Neural cell (in vitro differentiated cells): ENCODE measurements around the gene PBX1. TPM values are rescaled to one million over a fixed set of nuclear protein-coding genes. Genes with fewer than 3 reads are reported as not detected.
A peak's percentile ranks its signal among the peaks of the same experiment; 100 is the strongest.

Experiments used
- H2AFZ ChIP-seq: fragments of 200-600, 300-800 bp; sonication (generic), shearing (Covaris generic); 2 replicates; pipeline ENCODE4 v1.6.0; 2014; ENCODE audit warnings: low read depth, mild to moderate bottlenecking, antibody characterized with exemption, low read length, moderate library complexity
- H3F3A ChIP-seq: fragments of 200-600 bp; shearing (Covaris generic); 2 replicates; pipeline ENCODE4 v1.6.1; 2016; ENCODE audit warnings: mild to moderate bottlenecking, moderate library complexity, mixed read lengths, antibody characterized with exemption, low read length; ENCODE audit not compliant: insufficient read depth, poor library complexity, severe bottlenecking
- H3K27ac ChIP-seq: fragments of 200-600, 300-800 bp; sonication (generic), shearing (Covaris generic); 2 replicates; pipeline ENCODE4 v1.5.1; 2014; ENCODE audit warnings: mild to moderate bottlenecking, low read length, moderate library complexity
- H3K27me3 ChIP-seq: fragments of 300-800, 200-600 bp; sonication (generic), shearing (Covaris generic); 2 replicates; pipeline ENCODE4 v1.6.0; 2014; ENCODE audit warnings: mild to moderate bottlenecking, low read depth, low read length, moderate library complexity; ENCODE audit not compliant: insufficient read depth
- H3K36me3 ChIP-seq: fragments of 300-800, 200-600 bp; sonication (generic), shearing (Covaris generic); 2 replicates; pipeline ENCODE4 v1.5.1; 2014; ENCODE audit warnings: mild to moderate bottlenecking, antibody characterized with exemption, low read length, moderate library complexity; ENCODE audit not compliant: insufficient read depth
- H3K4me2 ChIP-seq: fragments of 300-800, 200-600 bp; sonication (generic), shearing (Covaris generic); 2 replicates; pipeline ENCODE4 v1.6.0; 2014; ENCODE audit warnings: mild to moderate bottlenecking, low read length
- H3K4me3 ChIP-seq: fragments of 300-800, 200-600 bp; sonication (generic), shearing (Covaris generic); 2 replicates; pipeline ENCODE4 v1.5.1; 2014; ENCODE audit warnings: mild to moderate bottlenecking, low read length, moderate library complexity
- H3K79me2 ChIP-seq: fragments of 200-600 bp; shearing (Covaris generic); replicated peaks from 2 replicates; pipeline ENCODE4 v1.6.0; 2014; ENCODE audit warnings: mild to moderate bottlenecking, low read length, moderate library complexity; ENCODE audit not compliant: insufficient read depth
- H3K9ac ChIP-seq: fragments of 300-800, 200-600 bp; sonication (generic), shearing (Covaris generic); 2 replicates; pipeline ENCODE4 v1.6.1; 2016; ENCODE audit warnings: mild to moderate bottlenecking, low read length, mixed read lengths
- H3K9me2 ChIP-seq: fragments of 200-600 bp; shearing (Covaris generic); 2 replicates; pipeline ENCODE4 v1.6.1; 2016; ENCODE audit warnings: mild to moderate bottlenecking, low read length, mixed read lengths; ENCODE audit not compliant: insufficient read depth
- H3K9me3 ChIP-seq: fragments of 200-600, 300-800 bp; sonication (generic), shearing (Covaris generic); 2 replicates; pipeline ENCODE4 v1.6.1; 2016; ENCODE audit warnings: mild to moderate bottlenecking, mixed run types, low read length, moderate library complexity, mixed read lengths
- H4K20me1 ChIP-seq: fragments of 200-600 bp; shearing (Covaris generic); 2 replicates; pipeline ENCODE4 v1.6.1; 2016; ENCODE audit warnings: mild to moderate bottlenecking, mixed run types; ENCODE audit not compliant: insufficient read depth
- CTCF ChIP-seq: fragments of 450-650 bp; IDR thresholded peaks from 2 replicates; pipeline ENCODE4 v1.5.1; 2014; ENCODE audit warnings: antibody characterized with exemption, mild to moderate bottlenecking, moderate library complexity; ENCODE audit not compliant: poor library complexity, severe bottlenecking
- EP300 ChIP-seq: fragments of 450-650 bp; conservative IDR thresholded peaks from 2 replicates; pipeline ENCODE4 v1.6.1; 2014; ENCODE audit warnings: antibody characterized with exemption, mild to moderate bottlenecking, moderate library complexity; ENCODE audit not compliant: poor library complexity, severe bottlenecking
- EZH2 ChIP-seq: fragments of 200-600, 300-800 bp; shearing (Covaris generic), sonication (generic); IDR thresholded peaks from 2 replicates; pipeline ENCODE4 v1.6.1; 2014; ENCODE audit warnings: antibody characterized with exemption, low read length, borderline replicate concordance, mild to moderate bottlenecking; ENCODE audit not compliant: insufficient read depth, poor library complexity, severe bottlenecking
- MXI1 ChIP-seq: fragments of 450-650 bp; conservative IDR thresholded peaks from 2 replicates; pipeline ENCODE4 v1.6.1; 2014; ENCODE audit warnings: antibody characterized with exemption, mild to moderate bottlenecking; ENCODE audit not compliant: poor library complexity, severe bottlenecking
- POLR2AphosphoS5 ChIP-seq: IDR thresholded peaks from 2 replicates; pipeline ENCODE4 v1.6.1; 2012
- RAD21 ChIP-seq: fragments of 450-650 bp; conservative IDR thresholded peaks from 2 replicates; pipeline ENCODE4 v1.6.1; 2014; ENCODE audit warnings: antibody characterized with exemption, mild to moderate bottlenecking, moderate library complexity
- SMC3 ChIP-seq: fragments of 450-650 bp; conservative IDR thresholded peaks from 2 replicates; pipeline ENCODE4 v1.6.1; 2014; ENCODE audit warnings: antibody characterized with exemption, mild to moderate bottlenecking, moderate library complexity; ENCODE audit not compliant: poor library complexity
- TAF1 ChIP-seq: IDR thresholded peaks from 2 replicates; pipeline ENCODE4 v1.6.1; 2012; ENCODE audit warnings: low read depth
- polyA plus RNA-seq: library from polyadenylated mRNA; depleted of rRNA; stranded (reverse); fragments of >200 nt; gene quantifications from 2 replicates; pipeline ENCODE4 v1.2.3, GENCODE V29; 2014
- TF ChIP-seq, protein P1 (sequence below): IDR thresholded peaks from 2 replicates; pipeline ENCODE4 v1.6.1; 2012; ENCODE audit warnings: borderline replicate concordance

PBX1 gene
- polyA plus RNA-seq, 1 donor from 2014 or later, result 42.4 TPM

DNA sequence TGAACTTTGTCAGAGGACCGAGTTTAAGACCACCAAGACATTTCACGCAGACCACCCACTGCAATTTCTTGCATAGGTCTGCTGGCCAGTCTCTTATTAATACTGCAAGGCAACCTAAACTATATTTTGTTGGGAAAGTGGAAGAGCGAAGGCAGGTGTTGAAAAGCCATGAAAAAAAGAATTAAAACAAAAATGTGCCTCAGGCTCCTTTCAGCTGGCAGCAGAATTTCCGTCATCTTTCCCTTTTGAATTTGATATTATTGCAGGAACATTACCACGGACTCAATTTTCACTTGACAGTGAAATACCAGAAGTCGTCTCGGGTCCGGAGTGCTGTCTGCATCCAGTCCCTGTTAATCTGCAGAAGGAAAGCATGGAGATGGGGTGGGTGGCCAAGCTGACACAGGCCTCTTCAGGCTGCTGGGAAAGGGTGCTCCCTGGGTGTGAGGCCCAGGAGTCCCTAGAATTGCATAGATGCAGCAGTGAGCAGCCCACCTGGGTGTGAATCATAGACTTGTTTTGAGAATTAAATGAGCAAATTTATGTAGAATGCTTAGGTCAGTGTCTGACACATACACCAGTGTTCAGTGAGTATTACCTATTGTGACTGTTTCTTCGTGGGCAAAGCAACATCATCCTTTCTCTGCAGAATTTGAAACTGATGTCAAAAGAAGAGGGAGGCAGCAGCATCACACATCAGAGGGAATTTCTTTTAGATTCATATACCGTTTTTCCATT is 150.7 kb downstream of the PBX1 start:
- H2AFZ ChIP-seq, result no peak overlapping the region
- peaks cover 84% of the 10 kb centered on the region for H3K79me2 ChIP-seq

GRCh38 chr1:164712131-164713036 is 153.4 kb downstream of the PBX1 start:
- Histone ChIP-seq H3F3A (no peaks in the 10 kb centered on the region), H3K4me3 (no peak overlapping the region), H3K36me3 (no peaks in the 10 kb centered on the region), H3K9me3 (no peaks in the 10 kb centered on the region), H3K27ac (no peak overlapping the region), H3K79me2 (peaks cover 84% of the 10 kb centered on the region), H3K9me2 (no peaks in the 10 kb centered on the region), H4K20me1 (no peaks in the 10 kb centered on the region), H3K27me3 (no peaks in the 10 kb centered on the region), H3K9ac (no peak overlapping the region), H2AFZ (no peak overlapping the region), H3K4me2 (no peak overlapping the region)
- no peak for TF ChIP-seq CTCF
- TF ChIP-seq MXI1, result no peak
- TF ChIP-seq RAD21, result no peak
- no peak for TF ChIP-seq EZH2
- TF ChIP-seq, protein P1, sequence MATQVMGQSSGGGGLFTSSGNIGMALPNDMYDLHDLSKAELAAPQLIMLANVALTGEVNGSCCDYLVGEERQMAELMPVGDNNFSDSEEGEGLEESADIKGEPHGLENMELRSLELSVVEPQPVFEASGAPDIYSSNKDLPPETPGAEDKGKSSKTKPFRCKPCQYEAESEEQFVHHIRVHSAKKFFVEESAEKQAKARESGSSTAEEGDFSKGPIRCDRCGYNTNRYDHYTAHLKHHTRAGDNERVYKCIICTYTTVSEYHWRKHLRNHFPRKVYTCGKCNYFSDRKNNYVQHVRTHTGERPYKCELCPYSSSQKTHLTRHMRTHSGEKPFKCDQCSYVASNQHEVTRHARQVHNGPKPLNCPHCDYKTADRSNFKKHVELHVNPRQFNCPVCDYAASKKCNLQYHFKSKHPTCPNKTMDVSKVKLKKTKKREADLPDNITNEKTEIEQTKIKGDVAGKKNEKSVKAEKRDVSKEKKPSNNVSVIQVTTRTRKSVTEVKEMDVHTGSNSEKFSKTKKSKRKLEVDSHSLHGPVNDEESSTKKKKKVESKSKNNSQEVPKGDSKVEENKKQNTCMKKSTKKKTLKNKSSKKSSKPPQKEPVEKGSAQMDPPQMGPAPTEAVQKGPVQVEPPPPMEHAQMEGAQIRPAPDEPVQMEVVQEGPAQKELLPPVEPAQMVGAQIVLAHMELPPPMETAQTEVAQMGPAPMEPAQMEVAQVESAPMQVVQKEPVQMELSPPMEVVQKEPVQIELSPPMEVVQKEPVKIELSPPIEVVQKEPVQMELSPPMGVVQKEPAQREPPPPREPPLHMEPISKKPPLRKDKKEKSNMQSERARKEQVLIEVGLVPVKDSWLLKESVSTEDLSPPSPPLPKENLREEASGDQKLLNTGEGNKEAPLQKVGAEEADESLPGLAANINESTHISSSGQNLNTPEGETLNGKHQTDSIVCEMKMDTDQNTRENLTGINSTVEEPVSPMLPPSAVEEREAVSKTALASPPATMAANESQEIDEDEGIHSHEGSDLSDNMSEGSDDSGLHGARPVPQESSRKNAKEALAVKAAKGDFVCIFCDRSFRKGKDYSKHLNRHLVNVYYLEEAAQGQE, result no peak

More for the DNA sequence above, 150.7 kb downstream of the PBX1 start:
- no peaks in the 10 kb centered on the region for H3K36me3 ChIP-seq
- peak overlapping the region; percentile 2 for H3K27ac ChIP-seq
- TF ChIP-seq MXI1, result no peak
- no peak for TF ChIP-seq TAF1
- TF ChIP-seq CTCF, result no peak
- TF ChIP-seq, protein P1, result no peak
- TF ChIP-seq EZH2, result no peak
- no peak for TF ChIP-seq SMC3
- no peak for TF ChIP-seq EP300
- TF ChIP-seq RAD21, result no peak
- no peak for TF ChIP-seq POLR2AphosphoS5
- no peak overlapping the region for H3K4me2 ChIP-seq
- H3K9ac ChIP-seq, result no peak overlapping the region
- H3K9me3 ChIP-seq, result no peaks in the 10 kb centered on the region
- no peaks in the 10 kb centered on the region for H3K9me2 ChIP-seq
- no peak overlapping the region for H3K4me3 ChIP-seq
- no peaks in the 10 kb centered on the region for H3K27me3 ChIP-seq
- no peaks in the 10 kb centered on the region for H4K20me1 ChIP-seq
- H3F3A ChIP-seq, result peaks cover 4% of the 10 kb centered on the region
